Measurements from ENCODE around the gene CXorf58.

CXorf58 gene

GRCh38 chrX:23896981-23897380 lies 10.8 kb upstream of the CXorf58 start:
- no peaks in the 10 kb centered on the region for H3K36me3 ChIP-seq (ENCODE audit: insufficient read depth, low read length)
- no peak overlapping the region for H2AFZ ChIP-seq (ENCODE audit: low read length)
- H3K9me3 ChIP-seq (ENCODE audit: insufficient read depth, low read depth, low read length): no peaks in the 10 kb centered on the region
- no peaks in the 10 kb centered on the region for H3F3A ChIP-seq (ENCODE audit: low read depth)
- peaks cover 13% of the 10 kb centered on the region for H3K4me1 ChIP-seq (ENCODE audit: insufficient read depth, low read length, poor library complexity, severe bottlenecking)
- H3K4me3 ChIP-seq (ENCODE audit: low read length, poor library complexity, severe bottlenecking): no peak overlapping the region
- no peak overlapping the region for H3K4me2 ChIP-seq (ENCODE audit: low read depth, low read length, poor library complexity, severe bottlenecking)
- TF ChIP-seq CTCF (conservative IDR thresholded peaks at IDR 0.05; ENCODE audit: low read length) (no peak), EZH2phosphoT487 (IDR thresholded peaks at IDR 0.05; ENCODE audit: borderline replicate concordance) (no peak)
- no peaks in the 10 kb centered on the region for H4K20me1 ChIP-seq (ENCODE audit: insufficient read depth, low read length, poor library complexity, severe bottlenecking)
- no peaks in the 10 kb centered on the region for H3K9me2 ChIP-seq (replicated peaks; ENCODE audit: low read depth, low read length)
- H3K79me2 ChIP-seq (ENCODE audit: insufficient read depth, low read length): no peaks in the 10 kb centered on the region
- H3K27me3 ChIP-seq (ENCODE audit: insufficient read depth, low read length, poor library complexity, severe bottlenecking): no peaks in the 10 kb centered on the region
- no peak overlapping the region for H3K9ac ChIP-seq (ENCODE audit: low read depth, low read length, poor library complexity, severe bottlenecking)

- Histone ChIP-seq H3F3A (ENCODE audit: low read depth) (no peaks in the 10 kb centered on the region), H3K9ac (ENCODE audit: low read depth, low read length, poor library complexity, severe bottlenecking) (no peak overlapping the region), H3K27me3 (ENCODE audit: insufficient read depth, low read length, poor library complexity, severe bottlenecking) (no peaks in the 10 kb centered on the region), H2AFZ (ENCODE audit: low read length) (no peak overlapping the region), H3K36me3 (ENCODE audit: insufficient read depth, low read length) (no peaks in the 10 kb centered on the region), H3K4me1 (ENCODE audit: insufficient read depth, low read length, poor library complexity, severe bottlenecking) (peaks cover 13% of the 10 kb centered on the region), H3K4me2 (ENCODE audit: low read depth, low read length, poor library complexity, severe bottlenecking) (no peak overlapping the region), H3K4me3 (ENCODE audit: low read length, poor library complexity, severe bottlenecking) (no peak overlapping the region), H3K9me2 (replicated peaks; ENCODE audit: low read depth, low read length) (no peaks in the 10 kb centered on the region), H4K20me1 (ENCODE audit: insufficient read depth, low read length, poor library complexity, severe bottlenecking) (no peaks in the 10 kb centered on the region), H3K79me2 (ENCODE audit: insufficient read depth, low read length) (no peaks in the 10 kb centered on the region), H3K9me3 (ENCODE audit: insufficient read depth, low read depth, low read length) (no peaks in the 10 kb centered on the region)
- no peak for TF ChIP-seq CTCF (conservative IDR thresholded peaks at IDR 0.05; ENCODE audit: low read length)
- TF ChIP-seq EZH2phosphoT487 (IDR thresholded peaks at IDR 0.05; ENCODE audit: borderline replicate concordance): no peak
Measured at GRCh38 chrX:23898412-23898959, 9.3 kb upstream of the CXorf58 start.

GRCh38 chrX:23900220-23900797 lies 7.5 kb upstream of the CXorf58 start:
- no peak overlapping the region for H2AFZ ChIP-seq (ENCODE audit: low read length)
- no peaks in the 10 kb centered on the region for H3K9me2 ChIP-seq (replicated peaks; ENCODE audit: low read depth, low read length)
- H3K4me3 ChIP-seq (ENCODE audit: low read length, poor library complexity, severe bottlenecking): no peak overlapping the region
- no peaks in the 10 kb centered on the region for H3F3A ChIP-seq (ENCODE audit: low read depth)
- no peaks in the 10 kb centered on the region for H3K27me3 ChIP-seq (ENCODE audit: insufficient read depth, low read length, poor library complexity, severe bottlenecking)
- no peaks in the 10 kb centered on the region for H3K36me3 ChIP-seq (ENCODE audit: insufficient read depth, low read length)
- no peaks in the 10 kb centered on the region for H4K20me1 ChIP-seq (ENCODE audit: insufficient read depth, low read length, poor library complexity, severe bottlenecking)
- TF ChIP-seq EZH2phosphoT487 (IDR thresholded peaks at IDR 0.05; ENCODE audit: borderline replicate concordance) (no peak), CTCF (conservative IDR thresholded peaks at IDR 0.05; ENCODE audit: low read length) (no peak)
- H3K4me2 ChIP-seq (ENCODE audit: low read depth, low read length, poor library complexity, severe bottlenecking): no peak overlapping the region
- H3K9ac ChIP-seq (ENCODE audit: low read depth, low read length, poor library complexity, severe bottlenecking): no peak overlapping the region
- H3K79me2 ChIP-seq (ENCODE audit: insufficient read depth, low read length): no peaks in the 10 kb centered on the region
- H3K9me3 ChIP-seq (ENCODE audit: insufficient read depth, low read depth, low read length): no peaks in the 10 kb centered on the region
- peaks cover 13% of the 10 kb centered on the region for H3K4me1 ChIP-seq (ENCODE audit: insufficient read depth, low read length, poor library complexity, severe bottlenecking)
